Mesenchymal stem cell (in vitro differentiated cells and primary cell): ENCODE data around the gene MGAT3.

ENCODE experiments used
- DNase-seq: peaks from one replicate; pipeline ENCODE4 v3.0.0-alpha.2; 2013
- H2AFZ ChIP-seq: one replicate; pipeline ENCODE4 v1.6.1; 2013; ENCODE audit warnings: low read depth, mild to moderate bottlenecking, control low read depth, inconsistent platforms, low read length, moderate library complexity
- H2AK5ac ChIP-seq: 2 replicates; pipeline ENCODE4 v1.6.1; 2013; ENCODE audit warnings: low read length, moderate library complexity, mild to moderate bottlenecking, inconsistent platforms; ENCODE audit not compliant: severe bottlenecking
- H2BK120ac ChIP-seq: one replicate; pipeline ENCODE4 v1.6.1; 2013; ENCODE audit warnings: low read depth, mild to moderate bottlenecking, inconsistent platforms, low read length, moderate library complexity
- H2BK12ac ChIP-seq, 2 experiments: one replicate each; pipeline ENCODE4 v1.6.1; 2013; ENCODE audit warnings: inconsistent platforms in 2 of 2, low read length in 2 of 2, mild to moderate bottlenecking in 2 of 2, moderate library complexity in 2 of 2, control low read depth in 1 of 2
- H2BK15ac ChIP-seq: one replicate; pipeline ENCODE4 v1.6.1; 2013; ENCODE audit warnings: mild to moderate bottlenecking, low read depth, inconsistent platforms; ENCODE audit not compliant: poor library complexity, severe bottlenecking
- H2BK5ac ChIP-seq: 2 replicates; pipeline ENCODE4 v1.6.1; 2013; ENCODE audit warnings: low read depth, mild to moderate bottlenecking, low read length, control low read depth, inconsistent platforms; ENCODE audit not compliant: poor library complexity, severe bottlenecking
- H3K14ac ChIP-seq, 2 experiments: one replicate each; pipeline ENCODE4 v1.6.1; 2013; ENCODE audit warnings: inconsistent platforms in 2 of 2, low read length in 2 of 2, control low read depth in 1 of 2, mild to moderate bottlenecking in 1 of 2, moderate library complexity in 1 of 2
- H3K18ac ChIP-seq, 2 experiments: one replicate each; pipeline ENCODE4 v1.6.1; 2013; ENCODE audit warnings: inconsistent platforms in 2 of 2, low read length in 2 of 2, control low read depth in 1 of 2, low read depth in 1 of 2, mild to moderate bottlenecking in 1 of 2
- H3K23ac ChIP-seq, 2 experiments: one replicate each; pipeline ENCODE4 v1.6.1; 2013; ENCODE audit warnings: inconsistent platforms in 2 of 2, low read length in 2 of 2, mild to moderate bottlenecking in 2 of 2, moderate library complexity in 2 of 2, control low read depth in 1 of 2
- H3K27ac ChIP-seq: 2 replicates; pipeline ENCODE4 v1.5.1; 2013; ENCODE audit warnings: mild to moderate bottlenecking, moderate library complexity, low read length, control low read depth, inconsistent platforms; ENCODE audit not compliant: poor library complexity, severe bottlenecking
- H3K27me3 ChIP-seq, 2 experiments: 2 replicates each; pipeline versions ENCODE4 v1.6.1 to v1.7.0; 2013; ENCODE audit warnings: low read length in 2 of 2, mild to moderate bottlenecking in 2 of 2, moderate library complexity in 2 of 2, control low read depth in 1 of 2, inconsistent platforms in 1 of 2; ENCODE audit not compliant: control insufficient read depth in 1 of 2, insufficient read depth in 1 of 2
- H3K36me3 ChIP-seq, 2 experiments: 2 replicates each; pipeline versions ENCODE4 v1.6.1 to v1.7.0; 2013; ENCODE audit warnings: low read length in 2 of 2, control low read depth in 1 of 2, inconsistent platforms in 1 of 2, low read depth in 1 of 2, mild to moderate bottlenecking in 1 of 2; ENCODE audit not compliant: insufficient read depth in 2 of 2, control insufficient read depth in 1 of 2
- H3K4ac ChIP-seq, 2 experiments: one replicate each; pipeline ENCODE4 v1.6.1; 2013; ENCODE audit warnings: inconsistent platforms in 2 of 2, low read length in 2 of 2, mild to moderate bottlenecking in 2 of 2, moderate library complexity in 2 of 2, control low read depth in 1 of 2, low read depth in 1 of 2
- H3K4me1 ChIP-seq: 2 replicates; pipeline ENCODE4 v1.6.1; 2013; ENCODE audit warnings: low read depth, low read length, control low read depth; ENCODE audit not compliant: control insufficient read depth, insufficient read depth
- H3K4me2 ChIP-seq: 2 replicates; pipeline ENCODE4 v1.6.1; 2013; ENCODE audit warnings: low read length, mild to moderate bottlenecking, inconsistent platforms; ENCODE audit not compliant: poor library complexity, severe bottlenecking
- H3K4me3 ChIP-seq, 2 experiments: 2 replicates each; pipeline versions ENCODE4 v1.5.1 to v1.7.0; 2013; ENCODE audit warnings: low read length in 2 of 2, mild to moderate bottlenecking in 2 of 2, control low read depth in 1 of 2, low read depth in 1 of 2; ENCODE audit not compliant: insufficient read depth in 1 of 2
- H3K79me1 ChIP-seq: replicated peaks from 2 replicates; pipeline ENCODE4 v1.6.1; 2013; ENCODE audit warnings: mild to moderate bottlenecking, control low read depth, low read length, inconsistent platforms; ENCODE audit not compliant: poor library complexity, severe bottlenecking
- H3K9ac ChIP-seq: 2 replicates; pipeline ENCODE4 v1.7.0; 2013; ENCODE audit warnings: mild to moderate bottlenecking, low read length, moderate library complexity
- H3K9me3 ChIP-seq: 2 replicates; pipeline ENCODE4 v1.7.0; 2013; ENCODE audit warnings: mild to moderate bottlenecking, low read length; ENCODE audit not compliant: control insufficient read depth
- H4K8ac ChIP-seq: one replicate; pipeline ENCODE4 v1.6.1; 2013; ENCODE audit warnings: inconsistent platforms, mild to moderate bottlenecking, low read length, moderate library complexity
- H4K91ac ChIP-seq: one replicate; pipeline ENCODE4 v1.6.1; 2013; ENCODE audit warnings: mild to moderate bottlenecking, low read length, inconsistent platforms
- WGBS: methylation state at CpG from one replicate; pipeline ENCODE4 v1.1.7; 2013; ENCODE audit warnings: mixed read lengths; 5-methylcytosine and 5-hydroxymethylcytosine counted together

The MGAT3 gene

DNA sequence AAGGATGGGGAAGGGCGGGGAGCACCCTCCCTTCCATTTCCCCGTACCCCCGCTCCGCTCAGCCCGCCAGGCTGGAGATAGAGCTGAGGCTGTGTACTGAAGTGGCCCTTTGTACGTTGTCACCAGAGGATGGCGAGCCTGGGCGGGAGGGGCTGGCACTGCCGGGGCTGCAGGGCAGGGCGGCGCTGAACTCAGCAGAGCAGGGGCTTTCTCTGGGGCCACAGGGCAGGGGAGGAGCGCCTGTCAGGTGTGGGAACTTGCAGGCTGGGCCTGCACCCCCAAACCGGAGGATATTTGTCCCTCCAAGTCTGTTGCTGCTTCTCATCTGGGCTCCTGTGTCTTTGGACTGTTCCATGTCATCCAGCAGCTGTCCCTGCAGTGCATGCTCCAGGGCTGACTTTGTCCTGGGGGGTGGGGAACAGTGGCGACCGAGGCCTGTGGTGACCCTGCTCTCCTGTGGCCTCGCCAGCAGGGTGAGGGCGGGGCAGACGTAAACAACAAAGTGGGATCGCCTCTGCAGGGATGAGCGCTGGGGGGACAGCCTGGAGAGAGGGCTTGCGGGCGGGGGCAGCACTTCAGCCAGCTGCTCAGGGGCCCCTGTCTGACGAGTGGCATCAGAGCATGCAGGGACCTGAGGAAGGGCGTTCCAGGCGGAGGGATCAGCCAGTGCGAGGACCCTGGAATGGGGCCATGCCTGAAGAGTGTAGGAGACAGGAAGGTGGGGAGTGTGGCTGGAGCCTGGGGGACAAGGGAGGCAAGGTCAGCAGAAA is 13.1 kb downstream of the MGAT3 start:
- H2BK120ac ChIP-seq, result peak overlapping the region; percentile 6
- peaks cover 52% of the 10 kb centered on the region for H3K4me1 ChIP-seq
- no peak overlapping the region for H3K4me3 ChIP-seq

DNA sequence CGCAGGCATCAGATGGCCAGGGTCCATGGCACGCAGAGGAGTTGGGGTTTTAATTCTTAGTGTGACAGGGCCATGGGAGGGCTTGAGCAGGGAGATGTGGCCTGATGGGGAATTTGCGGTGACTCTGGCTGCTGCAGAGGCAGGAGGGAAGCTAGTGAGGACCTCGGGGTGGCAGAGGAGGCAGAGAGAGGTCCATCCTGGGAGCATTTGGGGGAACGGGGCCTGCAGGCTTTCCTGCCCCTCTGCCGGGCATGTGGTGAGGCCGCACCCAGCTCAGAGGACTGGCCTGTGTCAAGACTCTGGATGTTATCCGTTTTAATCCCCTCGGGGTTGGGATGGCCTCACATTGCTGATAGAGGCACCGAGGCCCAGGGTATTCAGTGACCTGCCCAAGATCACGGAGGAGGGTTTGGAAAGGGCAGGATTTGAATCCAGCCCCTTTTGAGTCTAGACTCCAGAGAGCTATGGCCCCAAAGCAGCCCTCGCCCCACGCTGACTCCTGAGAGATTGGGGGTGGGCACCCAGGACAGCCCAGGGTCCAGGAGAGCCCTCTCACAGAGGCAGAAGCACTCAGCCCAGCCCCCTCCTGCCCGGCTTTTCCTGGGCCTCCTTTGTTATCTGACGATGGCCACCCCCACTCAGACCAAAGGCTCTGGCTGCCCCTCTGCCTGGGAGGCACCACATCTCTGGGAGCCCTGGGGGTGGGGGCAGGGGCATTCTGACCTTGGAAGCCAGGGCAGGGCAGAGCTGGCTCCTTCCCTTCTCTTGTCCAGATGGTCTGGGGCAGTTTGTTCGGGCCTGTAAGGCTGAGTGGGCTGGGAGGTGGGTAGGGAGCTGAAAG is 13.9 kb downstream of the MGAT3 start:
- Histone ChIP-seq H3K4me1 (peaks cover 50% of the 10 kb centered on the region), H3K36me3 (no peaks in the 10 kb centered on the region), H2BK15ac (peak overlapping the region; percentile 75), H3K14ac (peak overlapping the region in 1 of 2 experiments; percentile 63), H3K4me2 (peak overlapping the region; percentile 37), H3K79me1 (no peaks in the 10 kb centered on the region), H3K4me3 (no peak overlapping the region), H3K9ac (no peak overlapping the region), H4K91ac (peak overlapping the region; percentile 83), H3K27ac (peak overlapping the region; percentile 68), H4K8ac (peak overlapping the region; percentile 91), H3K9me3 (no peaks in the 10 kb centered on the region), H3K18ac (peak overlapping the region; percentile 79 to 87), H2AFZ (no peak overlapping the region), H2BK12ac (peak overlapping the region; percentile 71 to 90), H2BK5ac (peak overlapping the region; percentile 68), H3K4ac (peak overlapping the region; percentile 88 to 91), H2AK5ac (peak overlapping the region; percentile 76), H3K27me3 (peaks cover 0 to 60% of the 10 kb centered on the region in 2 experiments), H2BK120ac (peak overlapping the region; percentile 85), H3K23ac (no peak overlapping the region)
- DNase-seq, result no peak
- WGBS, result 58% methylated on average over 16 of the region's 16 CpGs

More for the DNA sequence above, 13.1 kb downstream of the MGAT3 start:
- H2BK12ac ChIP-seq, result peak overlapping the region; percentile 20 to 47
- H3K79me1 ChIP-seq, result no peaks in the 10 kb centered on the region
- H3K23ac ChIP-seq, result no peak overlapping the region
- H3K36me3 ChIP-seq, result no peaks in the 10 kb centered on the region
- no peak overlapping the region for H3K9ac ChIP-seq
- no peak overlapping the region for H3K27ac ChIP-seq
- H2AFZ ChIP-seq, result no peak overlapping the region
- no peak overlapping the region for H3K4me2 ChIP-seq
- peak overlapping the region; percentile 91 for H4K8ac ChIP-seq
- no peaks in the 10 kb centered on the region for H3K9me3 ChIP-seq
- H3K14ac ChIP-seq, result peak overlapping the region in 1 of 2 experiments; percentile 63
- no peak for DNase-seq
- H2BK15ac ChIP-seq, result no peak overlapping the region
- peaks cover 0 to 56% of the 10 kb centered on the region in 2 experiments for H3K27me3 ChIP-seq
- 54% methylated on average over 26 of the region's 26 CpGs for WGBS
- H2AK5ac ChIP-seq, result no peak overlapping the region
- peak overlapping the region; percentile 79 to 87 for H3K18ac ChIP-seq
- H2BK5ac ChIP-seq, result no peak overlapping the region
- peak overlapping the region; percentile 83 for H4K91ac ChIP-seq
- peak overlapping the region; percentile 46 to 62 for H3K4ac ChIP-seq

DNA sequence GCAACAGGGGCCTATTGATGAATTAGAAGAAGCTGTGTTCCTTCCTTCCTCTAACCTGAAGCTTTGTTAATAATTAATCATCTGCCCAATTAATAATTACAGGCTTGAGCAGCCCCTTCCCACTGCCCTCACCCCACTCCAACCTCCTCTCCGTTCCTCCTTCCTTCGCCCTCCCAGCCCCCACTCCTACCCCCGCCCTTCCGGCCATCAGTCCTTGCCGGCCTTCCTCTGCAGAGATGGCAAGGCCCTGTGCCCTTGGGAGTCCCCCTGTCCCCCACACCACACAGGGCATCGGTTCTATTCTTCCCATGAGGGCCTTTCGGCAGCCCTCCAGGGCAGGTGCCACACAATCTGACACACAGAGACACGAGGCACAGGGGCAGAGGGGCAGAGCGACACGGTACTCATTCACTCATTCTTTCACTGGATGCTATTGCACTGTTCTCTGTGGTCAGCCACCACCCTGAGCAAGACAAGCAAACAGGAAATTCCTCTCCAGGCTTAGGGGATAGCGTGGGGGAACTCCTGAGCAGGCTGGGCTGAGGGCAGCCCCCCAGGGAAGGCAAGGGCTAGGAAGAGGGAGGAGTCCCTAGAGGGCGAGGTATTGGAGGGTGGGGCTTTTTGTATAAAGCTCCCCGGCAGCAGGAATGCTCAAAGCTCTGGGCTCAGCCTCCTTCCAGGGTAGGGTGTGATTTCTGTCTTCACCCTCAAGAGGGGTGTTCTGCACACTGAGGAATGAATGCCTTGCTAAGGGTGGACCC is 14.7 kb downstream of the MGAT3 start:
- Histone ChIP-seq H4K8ac (peak overlapping the region; percentile 91), H2BK120ac (peak overlapping the region; percentile 85), H3K27ac (peak overlapping the region; percentile 73), H3K14ac (peak overlapping the region in 1 of 2 experiments; percentile 1), H3K4me3 (no peak overlapping the region), H3K4ac (peak overlapping the region; percentile 88 to 91), H3K23ac (no peak overlapping the region), H4K91ac (peak overlapping the region; percentile 84), H2BK5ac (no peak overlapping the region), H3K9me3 (no peaks in the 10 kb centered on the region), H3K36me3 (no peaks in the 10 kb centered on the region), H2AK5ac (no peak overlapping the region), H3K9ac (no peak overlapping the region), H2AFZ (peak overlapping the region; percentile 39), H3K79me1 (no peaks in the 10 kb centered on the region), H3K18ac (peak overlapping the region; percentile 79 to 87), H2BK15ac (peak overlapping the region; percentile 41), H3K4me1 (peaks cover 50% of the 10 kb centered on the region), H3K27me3 (peaks cover 0 to 67% of the 10 kb centered on the region in 2 experiments), H2BK12ac (peak overlapping the region; percentile 34 to 90), H3K4me2 (peak overlapping the region; percentile 41)
- DNase-seq, result peak; percentile 76
- 16% methylated on average over 13 of the region's 13 CpGs for WGBS
